NCI-H2081 (cell line): ENCODE measurements around the gene SALL2.

Experiments
- DNase-seq, 2 experiments: peaks; one replicate each; lab custom pipeline; 2025; lab: John Stamatoyannopoulos, UW

SALL2 gene

GRCh38 chr14:21527318-21527679, 1.2 kb upstream of the SALL2 start:
- DNase-seq, result no peak

GRCh38 chr14:21526672-21527317, 649 bp upstream of the SALL2 start:
- no peak for DNase-seq

GRCh38 chr14:21525571-21525961, 580 bp downstream of the SALL2 start:
- peak in 1 of 2 experiments; percentile 7 for DNase-seq

GRCh38 chr14:21524575-21525490, 1.3 kb downstream of the SALL2 start:
- DNase-seq, result no peak

- no peak for DNase-seq
Measured at GRCh38 chr14:21523203-21523602, 2.9 kb downstream of the SALL2 start.

GRCh38 chr14:21521501-21521900, 4.6 kb downstream of the SALL2 start:
- DNase-seq, result no peak

GRCh38 chr14:21520767-21521166, 5.4 kb downstream of the SALL2 start:
- DNase-seq, result no peak

- DNase-seq, result no peak
Measured at GRCh38 chr14:21518725-21519124, 7.4 kb downstream of the SALL2 start.

GRCh38 chr14:21514341-21514740, 11.8 kb downstream of the SALL2 start:
- DNase-seq, result no peak

- DNase-seq, result peak; percentile 97 to 99
Measured at GRCh38 chr14:21510735-21511657, 15.2 kb downstream of the SALL2 start, which contains the start of gene METTL3. Gene METTL3 (minus strand): TSS chr14:21511340. CDS start chr14:21511223, 117 bp downstream.

- no peak for DNase-seq
Measured at GRCh38 chr14:21509432-21510143, 16.6 kb downstream of the SALL2 start.

- no peak for DNase-seq
Measured at GRCh38 chr14:21506557-21506956, 19.6 kb downstream of the SALL2 start.

- DNase-seq, result no peak
Measured at GRCh38 chr14:21505012-21505553, 21.1 kb downstream of the SALL2 start.

GRCh38 chr14:21503376-21503775, 22.8 kb downstream of the SALL2 start:
- no peak for DNase-seq

- DNase-seq, result no peak
Measured at GRCh38 chr14:21501568-21501967, 24.6 kb downstream of the SALL2 start.

- peak; percentile 36 to 46 for DNase-seq
Measured at GRCh38 chr14:21498540-21499526, 27.3 kb downstream of the SALL2 start.

GRCh38 chr14:21496453-21496852, 29.7 kb downstream of the SALL2 start:
- DNase-seq, result no peak

GRCh38 chr14:21494902-21495762, 31.0 kb downstream of the SALL2 start:
- DNase-seq, result no peak

GRCh38 chr14:21486640-21487087, 39.5 kb downstream of the SALL2 start:
- DNase-seq, result no peak
